Upper lobe of left lung (tissue), 4 donors: ENCODE measurements around the gene MARK4.

Experiments
- POLR2A ChIP-seq, 4 donors: fragments of 450-650 bp; IDR thresholded peaks; one replicate each; pipeline ENCODE4 v1.5.1; 2016 to 2017; ENCODE audit warnings: antibody characterized with exemption in 4 of 4, mild to moderate bottlenecking in 2 of 4
- POLR2AphosphoS5 ChIP-seq, 2 donors: sonication (generic); formaldehyde crosslinking; IDR thresholded peaks; one replicate each; pipeline ENCODE4 v1.5.1; 2017; ENCODE audit warnings: antibody characterized with exemption in 2 of 2
- TF ChIP-seq, protein P1 (sequence below), 6 experiments: fragments of 450-650 bp in 4 of 6; fragments of 200-600 bp in 2 of 6; sonication (generic) in 2 of 6; IDR thresholded peaks; one replicate each; pipeline ENCODE4 v1.5.1; 2016 to 2019; ENCODE audit warnings: antibody characterized with exemption in 6 of 6

DNA sequence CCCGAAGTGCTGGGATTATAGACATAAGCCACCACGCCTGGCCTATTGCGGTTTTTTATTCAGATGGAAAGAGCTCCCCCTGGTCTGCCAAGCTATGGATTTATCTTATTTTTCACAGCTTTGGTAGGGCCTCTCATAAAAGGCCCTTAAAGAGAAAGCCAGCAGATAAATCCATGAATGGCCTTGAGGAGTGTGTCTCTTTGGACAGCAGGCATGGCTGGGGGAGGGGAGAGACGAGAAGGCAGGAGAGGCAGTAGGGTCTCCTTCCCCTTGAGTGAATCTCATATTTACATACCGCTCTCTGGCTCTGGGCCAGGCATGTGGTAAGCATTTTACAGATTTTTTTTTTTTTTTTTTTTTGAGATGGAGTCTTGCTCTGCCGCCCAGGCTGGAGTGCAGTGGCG, 25.2 kb downstream of the MARK4 start:
- TF ChIP-seq, protein P1, sequence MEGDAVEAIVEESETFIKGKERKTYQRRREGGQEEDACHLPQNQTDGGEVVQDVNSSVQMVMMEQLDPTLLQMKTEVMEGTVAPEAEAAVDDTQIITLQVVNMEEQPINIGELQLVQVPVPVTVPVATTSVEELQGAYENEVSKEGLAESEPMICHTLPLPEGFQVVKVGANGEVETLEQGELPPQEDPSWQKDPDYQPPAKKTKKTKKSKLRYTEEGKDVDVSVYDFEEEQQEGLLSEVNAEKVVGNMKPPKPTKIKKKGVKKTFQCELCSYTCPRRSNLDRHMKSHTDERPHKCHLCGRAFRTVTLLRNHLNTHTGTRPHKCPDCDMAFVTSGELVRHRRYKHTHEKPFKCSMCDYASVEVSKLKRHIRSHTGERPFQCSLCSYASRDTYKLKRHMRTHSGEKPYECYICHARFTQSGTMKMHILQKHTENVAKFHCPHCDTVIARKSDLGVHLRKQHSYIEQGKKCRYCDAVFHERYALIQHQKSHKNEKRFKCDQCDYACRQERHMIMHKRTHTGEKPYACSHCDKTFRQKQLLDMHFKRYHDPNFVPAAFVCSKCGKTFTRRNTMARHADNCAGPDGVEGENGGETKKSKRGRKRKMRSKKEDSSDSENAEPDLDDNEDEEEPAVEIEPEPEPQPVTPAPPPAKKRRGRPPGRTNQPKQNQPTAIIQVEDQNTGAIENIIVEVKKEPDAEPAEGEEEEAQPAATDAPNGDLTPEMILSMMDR (IDR thresholded peaks at IDR 0.05), result no peak
- no peak for TF ChIP-seq POLR2A (IDR thresholded peaks at IDR 0.05)
- TF ChIP-seq POLR2AphosphoS5 (IDR thresholded peaks at IDR 0.05), result no peak
